ENCODE results near the gene ALKBH6.

ALKBH6 gene

DNA sequence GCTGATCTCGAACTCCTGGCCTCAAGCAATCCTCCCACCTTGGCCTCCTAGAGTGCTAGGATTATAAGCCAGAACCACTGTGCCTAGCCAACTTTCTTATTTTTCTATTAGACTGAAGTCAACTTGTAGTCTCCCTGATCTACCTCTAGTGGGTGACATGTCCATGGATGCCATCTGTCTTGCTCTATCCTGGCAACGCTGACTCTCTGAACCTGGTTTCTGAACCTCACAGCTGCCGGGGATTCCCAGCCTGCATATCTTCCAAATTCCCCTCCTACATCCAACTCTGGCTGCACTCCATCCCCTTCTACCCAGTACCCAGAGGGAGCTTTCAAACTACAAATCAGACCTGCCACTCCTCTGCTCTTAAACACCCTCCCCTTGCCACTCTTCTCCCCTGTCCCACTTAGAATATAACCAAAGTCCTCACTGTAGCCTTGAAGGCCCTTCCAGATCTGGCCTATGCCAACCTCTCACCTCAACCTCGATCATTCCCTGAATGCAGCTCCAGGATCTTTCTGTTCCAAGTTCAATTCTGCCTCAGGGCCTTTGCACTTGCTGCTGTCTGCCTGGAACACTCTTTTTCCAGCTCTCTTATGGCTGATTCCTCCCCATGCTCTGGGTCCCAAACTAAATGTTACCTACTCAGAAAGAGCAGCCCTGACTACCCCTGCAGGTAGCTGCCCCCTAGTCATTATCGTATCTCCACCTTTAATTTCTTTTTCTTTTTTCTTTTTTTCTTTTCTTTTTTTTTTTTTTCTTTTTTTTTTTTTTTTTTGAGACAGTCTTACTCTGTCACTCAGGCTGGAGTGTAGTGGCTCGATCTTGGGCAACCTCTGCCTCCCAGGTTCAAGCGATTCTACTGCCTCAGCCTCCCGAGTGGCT, 16.5 kb upstream of the ALKBH6 start:
- DNase-seq = no peak

DNA sequence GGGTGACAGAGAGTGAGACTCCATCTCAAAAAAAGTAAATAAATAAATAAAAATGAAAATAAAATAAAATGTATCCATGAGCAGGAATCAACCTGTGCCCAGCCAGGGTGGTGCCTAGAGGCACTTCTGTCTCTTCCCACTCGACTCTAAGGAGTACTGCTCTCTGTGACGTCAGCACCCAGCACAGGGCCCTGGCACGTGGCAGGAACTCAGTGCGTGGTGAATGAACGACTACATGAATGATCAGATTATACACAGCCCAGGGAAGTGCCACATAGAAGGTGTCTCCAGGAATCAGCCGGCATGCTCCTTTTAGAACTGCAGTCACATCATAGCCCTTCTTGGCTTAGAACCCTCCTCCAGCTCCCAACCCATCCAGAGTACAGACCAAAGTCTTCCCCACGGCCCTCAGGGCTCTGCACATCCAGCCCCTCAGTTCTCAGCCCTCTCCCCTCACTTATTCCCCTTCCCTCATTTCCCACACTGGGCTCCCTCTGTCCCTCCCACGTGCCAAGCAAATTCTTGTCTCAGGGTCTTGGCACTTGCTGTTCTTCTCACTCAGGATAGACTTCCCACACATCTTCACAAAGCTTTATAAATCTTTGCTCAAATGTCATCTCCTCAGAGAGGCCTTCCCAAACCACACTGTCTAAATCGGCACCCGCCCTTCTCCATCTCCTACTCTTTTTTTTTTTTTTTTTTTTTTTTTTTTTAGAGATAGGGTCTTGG, 14.5 kb upstream of the ALKBH6 start:
- DNase-seq = no peak

DNA sequence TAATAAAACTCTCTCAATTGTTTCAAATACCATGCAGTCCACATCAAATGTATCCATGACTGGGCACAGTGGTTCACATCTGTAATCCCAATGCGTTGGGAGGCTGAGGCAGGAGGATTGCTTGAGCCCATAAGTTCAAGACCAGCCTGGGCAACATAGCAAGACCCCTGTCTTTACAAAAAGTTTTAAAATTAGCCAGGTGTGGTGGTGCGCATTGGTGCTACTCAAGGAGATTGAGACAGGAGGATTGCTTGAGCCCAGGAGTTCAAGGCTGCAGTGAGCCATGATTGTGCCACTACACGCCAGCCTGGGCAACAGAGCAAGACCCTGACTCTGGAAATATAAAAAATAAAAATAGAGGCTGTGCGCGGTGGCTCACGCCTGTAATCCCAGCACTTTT, 13.7 kb upstream of the ALKBH6 start:
- no peak for DNase-seq

DNA sequence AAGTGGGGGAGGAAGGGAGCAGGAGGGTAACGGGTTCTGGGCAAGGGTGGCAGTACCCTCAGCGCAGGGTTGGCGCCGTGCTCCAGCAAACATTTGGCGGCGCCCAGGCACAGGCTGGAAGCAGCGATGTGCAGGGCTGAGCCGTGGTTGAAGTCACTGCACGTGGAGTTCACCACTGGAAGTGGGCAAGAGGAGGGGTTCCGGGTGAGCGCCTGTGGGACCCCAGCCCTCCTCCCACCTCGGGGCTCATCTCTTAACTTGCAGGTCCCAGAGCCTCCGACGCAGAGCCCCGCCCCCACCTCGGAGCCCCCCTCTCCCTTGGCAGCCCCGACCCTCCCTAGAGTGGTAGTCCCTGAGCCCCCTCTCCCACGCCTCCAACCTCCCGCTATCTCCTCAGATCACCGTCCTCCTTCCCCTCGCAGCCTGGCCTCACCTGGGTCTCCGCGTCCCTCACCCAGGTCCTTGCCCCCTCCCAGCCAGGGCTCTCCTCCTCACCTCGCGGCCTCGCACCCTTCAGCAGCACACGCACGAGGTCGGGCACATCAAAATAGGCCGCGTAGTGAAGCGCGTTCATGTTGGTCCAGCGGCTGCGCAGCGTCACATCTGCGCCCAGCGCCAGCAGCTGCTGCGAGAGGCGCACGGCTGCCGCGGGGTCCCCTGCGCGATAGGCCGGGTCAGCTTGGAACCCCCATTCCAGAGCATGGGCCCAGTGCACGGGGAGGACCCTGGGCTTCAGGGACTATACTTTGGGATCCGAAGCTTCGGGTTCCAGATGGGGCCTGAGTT, 12.3 kb upstream of the ALKBH6 start:
- no peak for DNase-seq

DNA sequence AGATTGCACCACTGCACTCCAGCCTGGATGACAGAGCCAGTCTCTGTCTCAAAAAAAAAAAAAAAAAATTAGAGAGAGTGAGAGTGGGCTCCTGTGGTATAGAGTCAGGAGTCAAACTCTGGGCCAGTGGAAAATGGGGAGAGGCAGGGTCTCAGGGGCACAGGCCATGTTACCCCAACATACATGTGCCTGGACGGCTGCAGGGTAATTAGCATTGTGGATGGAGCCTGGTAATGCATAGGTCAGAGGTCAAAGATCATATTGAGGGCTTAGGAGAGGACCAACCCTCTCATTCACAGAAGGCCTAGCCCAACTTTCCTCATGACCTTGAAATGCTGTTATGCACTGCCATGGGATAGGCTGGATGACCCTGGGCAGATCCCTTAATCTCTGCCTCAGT, 11.5 kb upstream of the ALKBH6 start:
- DNase-seq = no peak

DNA sequence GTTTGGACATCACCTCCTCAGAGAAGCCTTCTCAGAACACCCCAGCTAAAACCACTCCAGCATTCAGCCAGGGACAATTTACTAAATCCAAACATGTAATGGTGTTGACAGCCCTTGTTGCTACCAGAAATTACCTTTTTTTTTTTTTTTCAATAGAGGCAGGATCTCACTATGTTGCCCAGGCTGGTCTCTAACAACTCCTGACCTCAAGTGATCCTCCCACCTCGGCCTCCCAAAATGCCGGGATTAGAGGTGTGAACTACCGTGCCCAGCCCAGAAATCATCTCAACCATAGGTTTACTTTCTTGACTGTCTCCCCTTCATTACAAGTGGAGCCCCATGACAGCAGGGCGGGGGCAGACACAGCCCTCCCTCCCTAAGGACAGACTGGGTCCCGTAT, 9.4 kb upstream of the ALKBH6 start:
- DNase-seq = no peak

DNA sequence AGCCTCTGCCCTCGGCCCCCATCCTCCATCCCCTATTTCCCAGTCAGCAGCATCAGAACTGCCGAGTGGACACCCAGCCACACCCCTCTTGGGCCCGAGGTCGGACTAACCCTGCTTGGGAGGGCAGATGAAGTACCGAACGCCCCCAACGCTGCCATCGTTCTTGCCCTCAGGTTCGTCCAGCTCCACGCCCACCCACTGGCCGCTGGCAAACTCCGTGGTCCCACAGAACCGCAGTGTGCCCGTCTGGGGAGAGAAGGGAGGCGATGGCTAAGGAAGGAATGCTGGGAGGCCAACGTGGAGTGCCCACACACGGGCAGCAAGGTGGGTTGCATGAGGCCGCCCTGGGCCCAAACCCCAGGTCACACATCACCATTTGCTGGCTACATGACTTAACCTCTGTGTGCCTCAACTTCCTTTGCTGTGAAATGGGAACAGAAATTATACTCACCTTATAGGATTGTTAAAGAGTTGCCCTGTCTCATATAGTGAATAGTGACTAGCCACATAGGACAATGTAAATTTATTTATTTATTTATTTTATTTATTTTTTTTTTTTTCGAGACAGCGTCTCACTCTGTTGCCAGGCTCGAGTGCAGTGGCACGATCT, 5.2 kb upstream of the ALKBH6 start:
- DNase-seq = no peak

DNA sequence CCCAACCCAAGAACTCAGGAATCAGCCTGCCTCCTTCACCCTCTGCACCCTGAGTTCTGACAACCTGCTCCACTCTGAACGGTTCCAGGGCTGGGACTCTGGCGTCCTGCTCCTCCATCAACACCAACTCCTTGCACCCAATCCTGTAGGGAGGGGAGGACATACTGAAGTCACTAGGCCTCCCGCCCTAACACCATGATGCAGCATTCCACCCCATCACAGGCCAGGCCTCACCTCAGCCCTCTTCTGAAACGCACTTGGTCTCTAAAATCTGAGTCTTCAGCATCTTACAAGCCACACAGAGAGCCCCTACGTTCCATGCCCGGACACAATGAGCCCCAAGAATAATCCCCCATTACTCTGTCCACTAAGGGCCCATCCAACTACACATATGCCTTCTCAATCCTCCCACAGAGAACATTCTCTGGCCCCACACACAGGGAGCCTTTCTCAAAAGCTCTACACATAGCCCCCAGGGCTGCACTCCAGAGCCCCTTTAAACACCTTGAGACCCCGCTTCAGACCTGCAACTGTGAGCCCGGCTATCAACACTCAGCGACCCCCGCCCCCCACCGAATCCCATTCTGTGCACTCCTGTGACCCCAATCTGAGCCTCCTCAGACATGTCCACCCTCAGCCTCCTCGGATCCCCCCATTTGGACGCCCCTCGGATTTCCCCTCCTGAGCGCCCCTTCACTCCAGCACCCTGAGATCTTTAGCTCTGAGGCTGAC, 567 bp downstream of the ALKBH6 start:
- no peak for DNase-seq

DNA sequence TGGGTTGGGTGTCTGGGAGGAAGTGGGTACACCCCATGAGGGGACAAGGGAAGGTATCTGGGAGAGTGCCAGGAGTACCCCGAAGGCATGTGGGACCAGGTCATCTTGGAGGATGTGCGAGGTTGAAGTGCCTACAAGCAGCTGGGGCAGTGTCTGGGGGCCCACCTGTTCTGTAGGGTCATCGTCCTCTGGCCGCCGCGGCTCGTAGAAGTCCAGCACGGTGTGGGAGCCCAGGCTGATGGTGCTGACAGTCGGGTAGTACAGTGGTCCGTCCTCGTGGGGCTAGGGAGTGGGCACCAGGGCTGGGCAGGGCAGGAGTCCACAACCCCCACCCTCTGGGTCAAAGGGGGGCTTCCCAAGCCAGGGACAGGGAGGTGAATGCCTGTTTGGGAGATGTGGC, 3.6 kb downstream of the ALKBH6 start:
- no peak for DNase-seq

DNA sequence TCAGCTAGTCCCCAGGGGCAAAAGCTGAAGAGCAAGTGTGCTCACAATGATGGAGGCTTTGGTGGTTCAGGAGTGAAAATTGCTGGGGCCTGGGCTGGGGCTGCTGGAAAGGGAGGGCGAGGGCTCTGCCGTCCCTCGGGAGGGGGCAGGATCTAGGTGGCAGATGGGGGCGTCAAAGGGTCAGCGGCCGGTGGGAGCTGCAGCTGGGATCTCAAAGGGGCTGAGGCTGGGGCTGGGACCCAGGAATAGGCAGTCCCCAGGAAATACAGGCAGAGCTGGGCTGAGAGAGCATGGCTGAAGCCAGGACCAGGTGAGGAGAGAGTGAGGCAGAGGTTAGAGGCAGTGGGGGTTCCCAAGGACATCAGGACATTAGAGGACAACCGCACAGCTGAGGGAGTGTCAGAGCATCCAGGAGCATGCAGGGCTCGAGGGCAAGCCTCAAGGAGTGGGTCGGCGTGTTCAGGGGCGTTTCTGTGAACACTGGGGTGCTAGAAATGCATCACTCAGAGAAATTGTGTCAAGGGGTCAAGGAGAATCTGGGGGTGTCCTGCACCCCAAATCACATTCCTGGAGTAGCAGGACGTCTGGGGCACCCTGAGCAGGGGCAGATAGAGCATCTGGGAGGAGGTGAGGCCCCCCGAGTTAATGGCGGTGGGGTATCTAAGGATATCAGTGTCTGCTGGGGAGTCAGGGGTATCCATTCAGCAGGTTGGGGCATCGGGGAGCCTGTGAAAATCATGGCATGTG, 4.2 kb downstream of the ALKBH6 start:
- no peak for DNase-seq

DNA sequence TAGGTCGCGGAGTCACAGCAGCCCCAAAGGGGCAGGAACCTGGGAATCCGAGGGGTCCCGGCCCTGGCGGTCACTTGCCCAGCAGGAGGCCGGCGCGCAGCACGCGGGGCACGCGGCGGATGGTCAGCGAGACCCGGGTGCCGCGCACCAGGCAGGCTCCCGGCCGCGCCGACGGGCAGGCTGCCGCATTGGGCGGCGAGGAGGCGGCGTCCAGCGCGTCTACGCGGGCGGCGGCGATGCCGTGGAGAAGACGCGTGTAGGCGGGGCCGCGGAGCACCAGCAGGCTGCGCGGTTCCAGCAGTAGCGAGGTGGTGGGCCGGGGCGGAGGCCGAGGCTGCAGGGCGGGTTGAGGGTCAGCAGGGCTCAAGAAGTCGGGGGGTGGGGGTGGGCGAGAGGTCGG, 4.8 kb downstream of the ALKBH6 start:
- DNase-seq = peak in 1 of 2 experiments; percentile 27

DNA sequence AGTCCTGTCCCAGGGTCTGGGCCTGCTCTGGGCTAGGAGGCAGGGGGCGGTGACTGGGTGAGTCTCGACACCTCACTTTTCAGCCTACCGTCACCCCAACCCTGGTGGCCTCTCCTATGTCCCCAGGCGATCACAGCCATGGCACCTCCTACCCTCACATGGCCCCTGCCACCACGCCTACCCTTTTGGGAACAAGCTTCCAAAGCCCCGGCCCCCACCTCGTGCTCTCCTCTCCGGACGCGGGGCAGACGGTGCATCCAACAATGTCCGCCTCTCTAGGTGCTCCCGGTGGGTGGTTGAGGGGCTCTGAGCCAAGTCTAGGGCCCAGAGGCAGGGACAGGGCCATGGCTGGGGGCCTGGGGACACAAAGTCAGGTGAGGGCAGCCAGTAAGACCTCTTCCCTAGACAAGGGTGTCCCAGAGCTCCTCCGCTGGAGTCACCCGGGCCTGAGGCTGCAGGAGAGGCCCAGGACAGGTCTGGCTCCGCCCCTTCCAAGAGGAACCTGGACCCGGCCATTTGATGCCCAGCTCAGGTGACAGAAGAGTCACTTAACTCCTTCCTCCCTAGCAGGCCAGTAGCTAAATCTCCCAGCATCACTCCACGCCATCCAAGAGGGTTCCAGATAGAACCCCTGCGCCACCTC, 5.6 kb downstream of the ALKBH6 start, which contains the start of gene SYNE4:
TSS of gene SYNE4 (minus strand) at position 478 of the 643 bp plus-strand sequence. CDS start at position 346, 132 bp downstream.
- peak in 1 of 2 experiments; percentile 24 for DNase-seq

DNA sequence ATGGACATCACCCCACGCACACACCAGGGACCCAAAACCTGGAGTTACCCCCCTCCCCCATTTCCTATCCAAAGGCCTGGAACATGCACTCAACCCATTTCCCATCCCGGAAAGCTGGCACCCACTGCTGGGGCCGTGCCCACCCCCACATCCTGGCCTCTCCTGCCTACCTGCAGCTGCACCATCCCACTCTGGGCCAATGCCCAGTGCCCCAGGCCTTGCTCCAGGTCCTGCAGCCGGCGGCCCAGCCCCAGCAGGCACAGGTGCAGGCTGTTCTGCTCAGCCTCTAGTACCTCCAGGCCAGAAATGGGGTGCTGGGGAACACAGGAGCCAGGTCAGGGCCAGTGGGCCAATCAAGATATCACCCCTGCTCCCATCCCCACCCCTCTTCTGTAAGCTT, 7.1 kb downstream of the ALKBH6 start:
- no peak for DNase-seq

DNA sequence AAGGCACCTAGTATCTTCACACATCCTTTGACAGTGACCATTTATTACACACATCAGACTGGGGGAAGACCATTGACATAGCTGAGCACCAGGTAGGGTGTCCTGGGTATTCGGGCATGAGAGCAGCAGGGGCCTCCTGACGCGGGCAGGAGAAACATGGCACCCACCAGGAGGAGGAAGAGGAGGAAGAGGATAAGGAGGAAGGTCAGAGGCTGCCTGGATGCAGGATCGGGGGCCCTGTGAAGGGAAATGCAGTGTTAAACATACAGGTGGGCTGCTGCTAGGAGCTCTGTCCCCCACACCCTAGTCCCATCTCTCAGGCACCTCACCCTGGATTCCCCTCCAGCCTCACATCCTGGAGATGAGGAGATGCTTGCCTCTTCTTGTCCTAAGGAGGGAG, 10.7 kb downstream of the ALKBH6 start:
- DNase-seq = no peak

DNA sequence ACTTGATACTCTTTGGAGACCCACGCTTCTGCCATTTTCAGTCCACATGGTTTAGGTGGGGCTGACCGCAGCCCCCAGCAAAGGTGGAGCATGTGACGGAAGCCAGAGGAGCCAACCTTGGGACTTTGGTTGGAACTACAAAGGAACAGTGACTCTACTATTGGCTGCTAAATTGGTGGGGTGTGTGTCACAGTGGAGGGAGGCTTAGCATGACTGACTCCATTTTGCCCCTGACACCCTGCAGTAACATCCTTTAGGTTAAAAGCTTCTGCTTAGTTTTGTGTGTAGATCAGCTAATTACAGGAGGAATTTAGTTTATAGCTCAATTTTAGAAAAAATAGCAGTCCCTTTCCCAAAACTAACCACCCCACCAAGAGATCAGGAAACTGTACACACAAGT, 12.4 kb downstream of the ALKBH6 start:
- DNase-seq = no peak

DNA sequence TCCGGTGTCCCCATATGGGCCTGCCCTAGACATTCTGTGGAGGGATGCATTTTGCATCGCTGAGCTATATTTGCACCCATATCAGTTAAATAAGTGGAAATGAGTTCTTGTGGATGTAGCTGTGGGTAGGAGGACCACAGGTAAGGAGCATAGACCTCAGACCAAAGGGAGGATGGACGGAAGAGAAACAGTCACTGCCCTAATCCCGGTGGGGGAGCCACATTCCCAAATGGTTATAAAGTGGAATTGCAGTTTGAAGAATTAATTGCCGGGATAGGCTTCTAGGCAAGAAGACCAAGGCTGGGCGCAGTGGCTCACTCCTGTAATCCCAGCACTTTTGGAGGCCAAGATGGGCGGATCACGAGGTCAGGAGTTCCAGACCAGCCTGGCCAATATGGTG, 17.2 kb downstream of the ALKBH6 start:
- DNase-seq = no peak

DNA sequence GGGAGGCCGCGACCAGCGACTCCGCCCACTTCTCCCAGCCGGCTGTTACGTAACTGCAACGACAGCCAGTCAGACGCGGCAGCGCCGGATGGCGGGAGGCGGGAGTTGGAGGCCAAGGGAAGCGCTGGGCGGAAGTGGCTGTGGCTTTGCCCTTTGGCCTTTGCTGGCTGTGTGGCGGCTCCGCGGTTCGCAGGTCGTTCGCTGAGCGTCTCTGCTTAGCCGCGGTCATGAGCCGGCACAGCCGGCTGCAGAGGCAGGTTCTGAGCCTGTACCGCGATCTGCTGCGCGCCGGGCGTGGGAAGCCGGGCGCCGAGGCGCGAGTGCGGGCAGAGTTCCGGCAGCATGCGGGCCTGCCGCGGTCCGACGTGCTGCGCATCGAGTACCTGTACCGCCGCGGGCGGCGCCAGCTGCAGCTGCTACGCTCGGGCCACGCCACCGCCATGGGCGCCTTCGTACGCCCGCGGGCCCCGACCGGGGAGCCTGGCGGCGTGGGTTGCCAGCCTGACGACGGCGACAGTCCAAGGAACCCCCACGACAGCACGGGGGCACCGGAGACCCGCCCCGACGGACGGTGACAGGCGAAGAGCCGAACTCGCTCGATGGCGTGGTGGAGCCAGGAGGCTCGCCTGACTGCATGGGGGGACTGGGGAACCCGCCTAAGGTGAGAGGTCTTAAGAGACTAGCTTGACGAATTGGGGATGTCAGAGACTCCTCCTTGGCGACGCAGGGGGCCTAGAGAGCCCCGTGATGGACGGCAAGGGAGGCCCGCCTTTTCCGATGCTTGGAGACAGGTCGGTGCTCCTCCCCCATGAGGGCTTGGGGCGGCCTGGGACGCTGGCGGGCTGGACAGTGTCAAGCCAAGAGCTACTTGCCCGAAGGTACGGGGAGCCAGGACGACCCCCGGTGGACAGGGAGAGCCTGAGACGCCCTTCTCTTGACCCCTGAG, 18.7 kb downstream of the ALKBH6 start, which contains the start of gene SDHAF1:
TSS of gene SDHAF1 (plus strand) at position 141 of the 946 bp plus-strand sequence. CDS start at position 228, 87 bp downstream.
- peak; percentile 85 to 94 for DNase-seq

DNA sequence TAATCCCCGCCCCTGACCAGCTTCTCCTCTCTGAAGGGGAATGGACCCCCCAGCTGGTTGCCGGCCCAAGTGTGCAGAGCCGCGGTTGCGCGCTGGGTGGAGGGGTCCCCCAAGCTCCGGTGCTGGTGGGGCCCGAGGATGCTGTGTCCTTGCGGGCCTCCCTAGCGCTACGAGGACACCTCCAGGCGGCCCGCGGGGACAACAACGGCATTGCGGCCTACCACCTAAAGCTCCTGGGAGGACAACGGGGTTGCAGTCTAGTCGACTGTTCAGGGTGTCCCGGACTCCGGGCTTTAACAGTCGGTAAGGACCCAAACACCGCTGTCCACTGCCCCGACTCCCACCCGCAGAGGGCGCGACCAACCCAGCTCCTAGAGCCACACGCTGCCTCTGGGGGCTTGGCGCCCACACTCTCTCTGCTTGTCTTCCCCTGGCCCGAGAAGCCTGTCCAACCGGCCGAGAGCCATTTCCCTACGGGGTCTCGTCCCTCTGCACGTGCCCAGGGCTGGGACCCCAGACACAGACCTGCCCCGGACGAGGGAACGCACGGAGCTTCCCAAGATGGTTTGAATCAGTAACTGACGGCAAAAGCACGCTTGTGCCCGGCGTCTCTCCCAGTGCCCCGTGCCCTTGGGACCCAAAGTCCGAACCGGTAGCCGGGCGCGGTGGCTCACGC, 20.0 kb downstream of the ALKBH6 start:
- no peak for DNase-seq
